Measurements from ENCODE around the gene PIR.

PIR gene

GRCh38 chrX:15358533-15358932, 134.6 kb downstream of the PIR start:
- in situ Hi-C loops (cut with MboI; ENCODE audit: low sequenced_read_pairs): loop anchor here (25.0 kb wide), 1 partner anchor 104 kb away; no protein-coding TSS in a partner anchor

GRCh38 chrX:15356444-15356843, 136.7 kb downstream of the PIR start:
- in situ Hi-C loops (cut with MboI; ENCODE audit: low sequenced_read_pairs): loop anchor here (25.0 kb wide), 1 partner anchor 106 kb away; no protein-coding TSS in a partner anchor

- in situ Hi-C loops (cut with MboI; ENCODE audit: low sequenced_read_pairs): loop anchor here (25.0 kb wide), 1 partner anchor 112 kb away; no protein-coding TSS in a partner anchor
Observed at GRCh38 chrX:15350329-15350996, 142.7 kb downstream of the PIR start.

GRCh38 chrX:15349046-15349445, 144.1 kb downstream of the PIR start:
- in situ Hi-C loops (cut with MboI; ENCODE audit: low sequenced_read_pairs): no loop called here

GRCh38 chrX:15345976-15346375, 147.2 kb downstream of the PIR start:
- in situ Hi-C loops (cut with MboI; ENCODE audit: low sequenced_read_pairs): no loop called here

GRCh38 chrX:15344106-15344505, 149.0 kb downstream of the PIR start:
- in situ Hi-C loops (cut with MboI; ENCODE audit: low sequenced_read_pairs): no loop called here

- in situ Hi-C loops (cut with MboI; ENCODE audit: low sequenced_read_pairs): no loop called here
Observed at GRCh38 chrX:15343075-15343476, 150.1 kb downstream of the PIR start.

GRCh38 chrX:15340867-15341266, 152.3 kb downstream of the PIR start:
- in situ Hi-C loops (cut with MboI; ENCODE audit: low sequenced_read_pairs): no loop called here

GRCh38 chrX:15336023-15336413, 157.1 kb downstream of the PIR start:
- in situ Hi-C loops (cut with MboI; ENCODE audit: low sequenced_read_pairs): no loop called here

- in situ Hi-C loops (cut with MboI; ENCODE audit: low sequenced_read_pairs): no loop called here
Observed at GRCh38 chrX:15335135-15336022, 157.8 kb downstream of the PIR start, which contains the start of gene PIGA. PIGA (minus strand) TSS chrX:15335523; CDS start chrX:15331930, 3,593 bp downstream.
